ENCODE data around the gene BAHD1.

Gene BAHD1

GRCh38 chr15:40516322-40516721 is 75.6 kb downstream of the BAHD1 start:
- Histone ChIP-seq H3K27me3 (ENCODE audit: control insufficient read depth, insufficient read depth, low read length) (no peaks in the 10 kb centered on the region), H3K9ac (no peak overlapping the region), H3K36me3 (ENCODE audit: control insufficient read depth, insufficient read depth, low read length) (no peaks in the 10 kb centered on the region), H3K4me2 (ENCODE audit: low read length) (no peak overlapping the region), H3K27ac (no peak overlapping the region), H3K4me1 (peaks cover 1% of the 10 kb centered on the region), H3K4me3 (ENCODE audit: low read depth, low read length) (no peak overlapping the region), H3K9me3 (ENCODE audit: control insufficient read depth, low read length) (no peaks in the 10 kb centered on the region), H2AFZ (no peak overlapping the region), H3K79me2 (no peaks in the 10 kb centered on the region)
- no peak for TF ChIP-seq CTCF (IDR thresholded peaks at IDR 0.05)
